Loucy (cell line): ENCODE data around the gene DNM1.

Experiments used
- H2AFZ ChIP-seq: fragments of 200-600 bp; sonication (generic); 2 replicates; pipeline ENCODE4 v1.6.0; 2016; ENCODE audit warnings: antibody characterized with exemption, mild to moderate bottlenecking, low read length, moderate library complexity
- H3F3A ChIP-seq: fragments of 200-600 bp; 2 replicates; pipeline ENCODE4 v1.6.0; 2016; ENCODE audit warnings: antibody characterized with exemption, low read depth, mild to moderate bottlenecking
- H3K27me3 ChIP-seq: fragments of 200-600 bp; sonication (generic); 2 replicates; pipeline ENCODE4 v1.6.1; 2014; ENCODE audit warnings: low read length, mild to moderate bottlenecking; ENCODE audit not compliant: insufficient read depth, poor library complexity, severe bottlenecking
- H3K36me3 ChIP-seq: fragments of 200-600 bp; sonication (generic); 2 replicates; pipeline ENCODE4 v1.6.1; 2016; ENCODE audit warnings: low read length; ENCODE audit not compliant: insufficient read depth
- H3K4me1 ChIP-seq: fragments of 200-600 bp; sonication (generic); 2 replicates; pipeline ENCODE4 v1.5.1; 2014; ENCODE audit warnings: low read length, mild to moderate bottlenecking; ENCODE audit not compliant: insufficient read depth, poor library complexity, severe bottlenecking
- H3K4me2 ChIP-seq: fragments of 200-600 bp; sonication (generic); 2 replicates; pipeline ENCODE4 v1.6.0; 2014; ENCODE audit warnings: antibody characterized with exemption, low read length, low read depth, mild to moderate bottlenecking; ENCODE audit not compliant: poor library complexity, severe bottlenecking
- H3K4me3 ChIP-seq: fragments of 200-600 bp; sonication (generic); 2 replicates; pipeline ENCODE4 v1.5.1; 2014; ENCODE audit warnings: low read length, mild to moderate bottlenecking, mixed read lengths; ENCODE audit not compliant: poor library complexity, severe bottlenecking
- H3K79me2 ChIP-seq: fragments of 200-600 bp; sonication (generic); 2 replicates; pipeline ENCODE4 v1.6.1; 2014; ENCODE audit warnings: low read length; ENCODE audit not compliant: insufficient read depth
- H3K9ac ChIP-seq: fragments of 200-600 bp; sonication (generic); 2 replicates; pipeline ENCODE4 v1.6.0; 2014; ENCODE audit warnings: mild to moderate bottlenecking, low read depth, low read length, moderate library complexity; ENCODE audit not compliant: poor library complexity, severe bottlenecking
- H3K9me2 ChIP-seq: fragments of 200-600 bp; sonication (generic); replicated peaks from 2 replicates; pipeline ENCODE4 v1.6.1; 2016; ENCODE audit warnings: low read depth, low read length, mixed read lengths
- H3K9me3 ChIP-seq: fragments of 200-600 bp; sonication (generic); 2 replicates; pipeline ENCODE4 v1.6.1; 2014; ENCODE audit warnings: mild to moderate bottlenecking, antibody characterized with exemption, low read length, low read depth; ENCODE audit not compliant: insufficient read depth
- H4K20me1 ChIP-seq: fragments of 200-600 bp; sonication (generic); 2 replicates; pipeline ENCODE4 v1.6.0; 2014; ENCODE audit warnings: antibody characterized with exemption, low read length, mild to moderate bottlenecking; ENCODE audit not compliant: insufficient read depth, poor library complexity, severe bottlenecking
- EZH2phosphoT487 ChIP-seq: fragments of 200-600 bp; IDR thresholded peaks from 2 replicates; pipeline ENCODE4 v1.6.1; 2018; ENCODE audit warnings: antibody characterized with exemption, mild to moderate bottlenecking, moderate library complexity, borderline replicate concordance
- TF ChIP-seq, protein P1 (sequence below): fragments of 200-600 bp; sonication (generic); conservative IDR thresholded peaks from 2 replicates; pipeline ENCODE4 v1.5.1; 2014; ENCODE audit warnings: mild to moderate bottlenecking, antibody characterized with exemption, low read length

DNM1 gene

GRCh38 chr9:128190013-128190412 is 13.2 kb upstream of the DNM1 start:
- H3K9me2 ChIP-seq: no peaks in the 10 kb centered on the region
- H3K4me2 ChIP-seq: peak overlapping the region; percentile 99
- peaks cover 27% of the 10 kb centered on the region for H3K4me1 ChIP-seq
- peak overlapping the region; percentile 91 for H3K9ac ChIP-seq
- no peaks in the 10 kb centered on the region for H3K9me3 ChIP-seq
- H4K20me1 ChIP-seq: no peaks in the 10 kb centered on the region
- TF ChIP-seq EZH2phosphoT487: no peak
- TF ChIP-seq, protein P1, sequence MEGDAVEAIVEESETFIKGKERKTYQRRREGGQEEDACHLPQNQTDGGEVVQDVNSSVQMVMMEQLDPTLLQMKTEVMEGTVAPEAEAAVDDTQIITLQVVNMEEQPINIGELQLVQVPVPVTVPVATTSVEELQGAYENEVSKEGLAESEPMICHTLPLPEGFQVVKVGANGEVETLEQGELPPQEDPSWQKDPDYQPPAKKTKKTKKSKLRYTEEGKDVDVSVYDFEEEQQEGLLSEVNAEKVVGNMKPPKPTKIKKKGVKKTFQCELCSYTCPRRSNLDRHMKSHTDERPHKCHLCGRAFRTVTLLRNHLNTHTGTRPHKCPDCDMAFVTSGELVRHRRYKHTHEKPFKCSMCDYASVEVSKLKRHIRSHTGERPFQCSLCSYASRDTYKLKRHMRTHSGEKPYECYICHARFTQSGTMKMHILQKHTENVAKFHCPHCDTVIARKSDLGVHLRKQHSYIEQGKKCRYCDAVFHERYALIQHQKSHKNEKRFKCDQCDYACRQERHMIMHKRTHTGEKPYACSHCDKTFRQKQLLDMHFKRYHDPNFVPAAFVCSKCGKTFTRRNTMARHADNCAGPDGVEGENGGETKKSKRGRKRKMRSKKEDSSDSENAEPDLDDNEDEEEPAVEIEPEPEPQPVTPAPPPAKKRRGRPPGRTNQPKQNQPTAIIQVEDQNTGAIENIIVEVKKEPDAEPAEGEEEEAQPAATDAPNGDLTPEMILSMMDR: 0 out of 2 replicates have a peak, but pooled peaks have one; percentile 8
- peak overlapping the region; percentile 99 for H3K4me3 ChIP-seq
- H3K79me2 ChIP-seq: peaks cover 25% of the 10 kb centered on the region
- no peaks in the 10 kb centered on the region for H3K27me3 ChIP-seq
- H3F3A ChIP-seq: no peaks in the 10 kb centered on the region
- H2AFZ ChIP-seq: no peak overlapping the region
- no peaks in the 10 kb centered on the region; the same call in 1 of the 2 replicates for H3K36me3 ChIP-seq

DNA sequence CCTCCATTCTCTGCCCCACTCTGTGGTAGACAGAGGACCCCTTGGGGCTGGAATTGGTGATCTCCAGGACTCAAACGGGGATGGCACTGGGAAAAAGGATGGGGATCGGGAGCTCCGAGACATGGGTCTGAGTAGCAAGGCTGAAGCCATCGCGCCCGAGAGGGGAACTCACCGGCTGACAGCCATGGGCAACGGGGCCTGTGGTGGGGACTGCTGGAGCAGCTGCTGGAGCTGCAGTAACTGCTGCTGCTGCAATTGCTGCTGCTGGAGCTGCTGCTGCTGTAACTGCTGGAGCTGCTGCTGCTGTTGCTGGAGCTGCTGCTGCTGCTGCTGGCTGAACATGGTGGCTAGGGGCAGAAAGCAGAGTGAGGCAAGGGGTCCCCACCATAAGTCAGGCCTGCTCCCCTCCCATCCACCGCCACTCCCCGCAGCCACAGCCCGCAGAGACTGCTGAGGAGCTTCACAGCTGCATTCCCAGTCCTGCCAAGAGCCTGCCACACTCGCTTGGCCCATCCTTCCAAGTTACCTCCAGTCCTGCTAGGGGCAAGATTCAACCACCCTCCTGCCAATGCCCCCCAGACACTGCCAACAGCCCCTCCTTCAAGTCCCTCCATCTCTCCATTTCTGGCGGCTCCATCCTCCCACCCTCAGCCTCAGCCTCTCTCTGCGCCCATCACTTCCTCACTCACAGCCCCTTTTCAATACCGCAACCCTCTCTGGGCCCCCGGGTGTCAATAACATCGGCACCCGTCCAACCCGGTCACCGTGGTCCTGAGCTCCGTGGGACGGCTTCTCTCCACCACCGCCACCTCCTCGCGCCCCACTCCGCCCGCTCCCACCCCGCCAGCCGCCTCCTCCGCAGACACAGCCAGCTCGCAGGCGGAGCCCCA is 12.4 kb upstream of the DNM1 start:
- no peaks in the 10 kb centered on the region for H3F3A ChIP-seq
- H2AFZ ChIP-seq: peak overlapping the region; percentile 99
- no peaks in the 10 kb centered on the region for H4K20me1 ChIP-seq
- peak overlapping the region; percentile 91 for H3K9ac ChIP-seq
- peak overlapping the region; percentile 99 for H3K4me2 ChIP-seq
- peaks cover 27% of the 10 kb centered on the region for H3K4me1 ChIP-seq
- no peaks in the 10 kb centered on the region for H3K27me3 ChIP-seq
- no peaks in the 10 kb centered on the region for H3K9me2 ChIP-seq
- no peaks in the 10 kb centered on the region for H3K9me3 ChIP-seq
- peaks cover 25% of the 10 kb centered on the region for H3K79me2 ChIP-seq
- no peak for TF ChIP-seq EZH2phosphoT487
- TF ChIP-seq, protein P1: no peak
- H3K36me3 ChIP-seq: no peaks in the 10 kb centered on the region
- peak overlapping the region; percentile 99 for H3K4me3 ChIP-seq

DNA sequence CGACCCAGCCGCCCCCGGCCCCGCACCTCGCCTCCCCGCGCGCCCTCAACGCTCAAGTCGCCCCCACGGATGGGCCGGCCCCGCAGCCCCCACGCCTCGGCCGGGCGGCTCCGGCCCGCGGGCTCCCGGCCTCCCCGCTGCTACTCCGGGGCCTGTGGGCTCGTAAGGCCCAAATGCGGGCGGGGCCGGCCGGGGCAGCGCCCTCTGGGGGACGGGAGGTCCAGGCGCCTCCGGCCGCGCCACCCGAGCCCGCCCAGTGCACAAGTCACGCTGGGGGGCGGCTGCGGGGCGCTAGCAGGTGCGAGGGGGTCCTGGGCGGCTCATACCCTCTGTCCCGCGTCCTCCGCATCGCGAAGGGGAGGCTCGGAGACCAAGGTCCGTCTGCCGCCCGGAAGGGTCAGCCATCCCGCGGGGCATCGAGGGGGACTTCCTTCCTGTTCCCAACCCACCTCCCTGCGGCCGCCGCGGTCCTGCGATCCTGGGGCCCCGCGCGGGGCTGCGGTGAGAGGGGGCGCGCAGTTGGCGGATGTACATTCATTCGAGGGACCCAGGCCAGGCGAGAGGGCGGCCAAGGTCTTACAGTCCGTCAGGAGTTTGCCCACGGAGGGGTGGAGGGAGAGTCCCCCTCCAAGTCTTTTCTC is 11.7 kb upstream of the DNM1 start, which contains the start of gene CIZ1:
CIZ1 (minus strand) TSS at position 167 of the 641 bp plus-strand sequence. CDS start 715 bp downstream, outside the sequence.
- no peaks in the 10 kb centered on the region for H3K9me2 ChIP-seq
- H3K4me2 ChIP-seq: peak within 1 kb of the TSS; percentile 99
- H3F3A ChIP-seq: no peaks in the 10 kb centered on the region
- no peaks in the 10 kb centered on the region for H3K27me3 ChIP-seq
- no peaks in the 10 kb centered on the region for H3K9me3 ChIP-seq
- H4K20me1 ChIP-seq: no peaks in the 10 kb centered on the region
- H2AFZ ChIP-seq: peak within 1 kb of the TSS; percentile 99
- TF ChIP-seq, protein P1: peak; percentile 60
- TF ChIP-seq EZH2phosphoT487: no peak
- peak within 1 kb of the TSS; percentile 99 for H3K4me3 ChIP-seq
- H3K9ac ChIP-seq: peak within 1 kb of the TSS; percentile 91
- H3K4me1 ChIP-seq: peaks cover 27% of the 10 kb centered on the region
- H3K36me3 ChIP-seq: no peaks in the 10 kb centered on the region
- H3K79me2 ChIP-seq: peaks cover 25% of the 10 kb centered on the region
